Measurements from ENCODE around the gene RPP25L. TPM values are rescaled to one million over a fixed set of nuclear protein-coding genes. Genes with fewer than 3 reads are reported as not detected.
A peak's percentile ranks its signal among the peaks of the same experiment; 100 is the strongest.

Gene RPP25L
- total RNA-seq, 1 donor from 2014 or later: 7.2 TPM

- Histone ChIP-seq H3K4me1 (peaks cover 9 to 22% of the 10 kb centered on the region in 2 donors), H3K36me3 (no peaks in the 10 kb centered on the region), H3K4me3 (no peak overlapping the region), H3K27ac (no peak overlapping the region), H3K27me3 (peaks cover 5% of the 10 kb centered on the region), H3K9me3 (no peaks in the 10 kb centered on the region)
- intact Hi-C loops (cut with DNase I): no loop called here
- TF ChIP-seq CTCF (IDR thresholded peaks at IDR 0.05): no peak
- no peak for DNase-seq (ENCODE audit: low spot score in 2 of 2)
Measured at GRCh38 chr9:34633166-34633565, 21.3 kb upstream of the RPP25L start.

- TF ChIP-seq CTCF (IDR thresholded peaks at IDR 0.05): no peak
- DNase-seq (ENCODE audit: low spot score in 2 of 2): no peak
- Histone ChIP-seq H3K4me3 (no peak overlapping the region), H3K27me3 (peaks cover 12% of the 10 kb centered on the region), H3K4me1 (peaks cover 9% of the 10 kb centered on the region in 2 donors), H3K9me3 (no peaks in the 10 kb centered on the region), H3K36me3 (no peaks in the 10 kb centered on the region), H3K27ac (no peak overlapping the region)
- intact Hi-C loops (cut with DNase I): no loop called here
Measured at GRCh38 chr9:34630402-34631154, 18.7 kb upstream of the RPP25L start.

DNA sequence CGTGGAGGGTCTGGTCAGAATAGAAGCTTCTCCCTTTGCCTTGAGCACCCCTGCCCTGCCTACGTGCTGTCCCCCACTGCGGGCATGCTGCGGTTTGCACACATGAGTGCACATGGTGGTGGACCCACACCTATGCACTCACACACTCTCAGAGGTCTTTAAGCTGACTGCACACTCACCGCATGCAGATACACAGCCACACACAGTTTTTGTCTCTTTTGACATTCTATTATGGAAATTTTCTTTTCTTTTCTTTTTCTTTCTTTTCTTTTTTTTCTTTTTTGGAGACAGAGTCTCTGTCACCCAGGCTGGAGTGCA lies 17.6 kb upstream of the RPP25L start:
- H3K27ac ChIP-seq: no peak overlapping the region
- no peak for TF ChIP-seq CTCF (IDR thresholded peaks at IDR 0.05)
- peaks cover 12% of the 10 kb centered on the region for H3K27me3 ChIP-seq
- H3K4me3 ChIP-seq: peak overlapping the region in 1 of 2 donors; percentile 66
- no peaks in the 10 kb centered on the region for H3K36me3 ChIP-seq
- H3K4me1 ChIP-seq: peaks cover 9% of the 10 kb centered on the region in 2 donors
- DNase-seq (ENCODE audit: low spot score in 2 of 2): no peak
- no peaks in the 10 kb centered on the region for H3K9me3 ChIP-seq
- intact Hi-C loops (cut with DNase I): no loop called here

GRCh38 chr9:34628656-34629490 lies 17.0 kb upstream of the RPP25L start, which contains the start of gene ARID3C:
Gene ARID3C, minus strand, starts transcription at chr9:34629066. Its CDS starts 1,052 bp downstream, at chr9:34628014.
- Histone ChIP-seq H3K36me3 (no peaks in the 10 kb centered on the region), H3K27me3 (peaks cover 12% of the 10 kb centered on the region), H3K4me1 (peaks cover 9% of the 10 kb centered on the region in 2 donors), H3K9me3 (no peaks in the 10 kb centered on the region), H3K27ac (no peak within 1 kb of the TSS), H3K4me3 (peak within 1 kb of the TSS; percentile 48 to 66)
- DNase-seq (ENCODE audit: low spot score in 2 of 2): no peak
- intact Hi-C loops (cut with DNase I): no loop called here
- TF ChIP-seq CTCF (IDR thresholded peaks at IDR 0.05): no peak

GRCh38 chr9:34627716-34628655 lies 16.1 kb upstream of the RPP25L start:
- intact Hi-C loops (cut with DNase I): no loop called here
- H3K27me3 ChIP-seq: peaks cover 12% of the 10 kb centered on the region

More at GRCh38 chr9:34627716-34628655, 16.1 kb upstream of the RPP25L start:
- no peak overlapping the region for H3K27ac ChIP-seq
- no peaks in the 10 kb centered on the region for H3K36me3 ChIP-seq
- no peak for TF ChIP-seq CTCF (IDR thresholded peaks at IDR 0.05)
- DNase-seq (ENCODE audit: low spot score in 2 of 2): no peak
- no peaks in the 10 kb centered on the region for H3K9me3 ChIP-seq
- H3K4me1 ChIP-seq: peaks cover 9% of the 10 kb centered on the region in 2 donors
- peak overlapping the region; percentile 48 to 66 for H3K4me3 ChIP-seq
